Adrenal gland (tissue), 5 donors: ENCODE data around the gene CDH4.

ENCODE experiments used
- POLR2A ChIP-seq, 2 donors: fragments of 450-650 bp; IDR thresholded peaks; one replicate each; pipeline ENCODE4 v1.6.1; 2017; ENCODE audit warnings: antibody characterized with exemption in 2 of 2, mild to moderate bottlenecking in 2 of 2, moderate library complexity in 1 of 2
- TF ChIP-seq, protein P1 (sequence below), 6 experiments: fragments of 450-650 bp in 4 of 6; fragments of 200-600 bp in 2 of 6; sonication (generic) in 1 of 6; IDR thresholded peaks; 1 replicate in 5 of 6; 2 replicates in 1 of 6; pipeline versions ENCODE4 v1.5.1 to v1.8.0; 2016 to 2021; ENCODE audit warnings: antibody characterized with exemption in 6 of 6, mild to moderate bottlenecking in 2 of 6, moderate library complexity in 1 of 6
- donor health status: DM: no; HTN: no; CAD: no.

DNA sequence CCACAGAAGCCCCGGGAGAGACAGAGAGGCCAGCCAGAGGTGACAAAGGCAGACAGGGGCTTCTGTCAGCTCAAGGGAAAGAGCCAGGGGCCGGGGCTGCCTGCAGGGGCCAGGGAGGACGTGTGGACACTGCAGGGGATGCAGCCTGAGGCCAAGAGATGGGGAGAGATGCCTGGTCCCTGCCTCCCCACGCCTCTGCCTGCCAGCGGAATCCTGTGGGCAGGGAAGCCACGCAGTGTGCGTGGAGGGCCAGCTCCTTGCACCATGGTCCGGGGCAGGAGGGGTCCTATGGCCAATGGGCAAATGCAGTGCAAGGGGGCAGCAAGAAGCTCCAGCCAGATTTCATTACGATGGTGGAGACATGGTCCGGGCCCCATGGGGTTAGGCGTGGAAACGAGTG, 224.9 kb downstream of the CDH4 start:
- TF ChIP-seq POLR2A (IDR thresholded peaks at IDR 0.05), result no peak
- TF ChIP-seq, protein P1, sequence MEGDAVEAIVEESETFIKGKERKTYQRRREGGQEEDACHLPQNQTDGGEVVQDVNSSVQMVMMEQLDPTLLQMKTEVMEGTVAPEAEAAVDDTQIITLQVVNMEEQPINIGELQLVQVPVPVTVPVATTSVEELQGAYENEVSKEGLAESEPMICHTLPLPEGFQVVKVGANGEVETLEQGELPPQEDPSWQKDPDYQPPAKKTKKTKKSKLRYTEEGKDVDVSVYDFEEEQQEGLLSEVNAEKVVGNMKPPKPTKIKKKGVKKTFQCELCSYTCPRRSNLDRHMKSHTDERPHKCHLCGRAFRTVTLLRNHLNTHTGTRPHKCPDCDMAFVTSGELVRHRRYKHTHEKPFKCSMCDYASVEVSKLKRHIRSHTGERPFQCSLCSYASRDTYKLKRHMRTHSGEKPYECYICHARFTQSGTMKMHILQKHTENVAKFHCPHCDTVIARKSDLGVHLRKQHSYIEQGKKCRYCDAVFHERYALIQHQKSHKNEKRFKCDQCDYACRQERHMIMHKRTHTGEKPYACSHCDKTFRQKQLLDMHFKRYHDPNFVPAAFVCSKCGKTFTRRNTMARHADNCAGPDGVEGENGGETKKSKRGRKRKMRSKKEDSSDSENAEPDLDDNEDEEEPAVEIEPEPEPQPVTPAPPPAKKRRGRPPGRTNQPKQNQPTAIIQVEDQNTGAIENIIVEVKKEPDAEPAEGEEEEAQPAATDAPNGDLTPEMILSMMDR (IDR thresholded peaks at IDR 0.05), result no peak
